Stimulated activated CD8-positive, alpha-beta memory T cell treated with anti-CD3 and anti-CD28 coated beads, Interleukin-4, amount 100 ng/mL, for 48 hours (primary cell): ENCODE results near the gene CDH4.

Experiments
- DNase-seq: peaks from one replicate; pipeline ENCODE4 v3.0.0-alpha.2; 2020

Gene CDH4

DNA sequence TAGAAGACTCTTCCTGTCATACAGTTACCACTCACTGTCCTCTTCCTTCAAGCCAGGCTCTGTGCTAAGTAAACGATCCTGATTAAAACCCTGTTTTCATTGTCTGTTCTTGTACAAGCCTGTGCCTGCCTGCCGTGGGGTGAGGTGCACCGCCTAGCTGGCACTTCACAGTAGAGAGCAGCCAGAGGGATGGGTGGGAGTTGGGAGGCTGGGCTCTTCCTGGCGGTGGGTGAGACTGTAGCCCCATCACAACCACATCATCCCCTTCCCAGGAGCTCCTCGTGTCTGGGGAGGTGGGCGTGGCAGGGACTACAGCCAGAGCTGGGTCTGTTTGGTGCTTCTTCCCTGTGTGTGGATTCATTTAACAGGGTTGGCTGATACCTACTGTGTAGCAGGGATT is 431.7 kb downstream of the CDH4 start:
- DNase-seq = no peak

- DNase-seq = no peak
Measured at GRCh38 chr20:61684136-61684535, 432.1 kb downstream of the CDH4 start.

DNA sequence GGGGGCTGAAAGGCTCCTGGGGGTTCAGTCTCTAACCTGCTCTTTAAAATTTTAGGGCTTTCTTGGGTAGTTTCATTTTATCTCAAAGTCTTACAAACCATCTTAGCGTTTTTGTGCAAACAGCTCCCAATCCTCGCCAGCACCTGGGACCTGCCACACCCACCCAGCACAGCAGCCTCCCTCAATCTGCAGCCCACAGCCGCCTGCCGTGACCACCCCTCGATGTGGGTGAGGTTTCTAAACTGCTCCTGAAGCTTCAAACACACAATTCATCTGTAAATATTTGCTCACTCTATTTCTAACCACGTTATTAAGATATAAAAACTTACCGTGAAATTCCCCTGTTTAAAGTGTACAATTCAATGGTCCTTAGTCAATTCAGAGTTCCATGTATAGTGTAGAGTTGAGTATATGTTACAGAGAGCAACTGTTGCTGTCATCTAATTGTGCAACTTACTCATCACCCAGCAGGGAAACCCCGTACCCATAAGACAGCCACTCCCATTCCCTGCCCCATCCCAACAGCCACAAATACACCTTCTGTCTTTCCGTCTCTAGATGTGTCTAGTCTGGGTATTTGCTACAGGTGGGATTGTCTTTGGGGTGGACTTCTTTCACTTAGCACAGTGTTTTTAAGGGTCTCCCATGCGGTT is 432.6 kb downstream of the CDH4 start:
- DNase-seq = no peak

DNA sequence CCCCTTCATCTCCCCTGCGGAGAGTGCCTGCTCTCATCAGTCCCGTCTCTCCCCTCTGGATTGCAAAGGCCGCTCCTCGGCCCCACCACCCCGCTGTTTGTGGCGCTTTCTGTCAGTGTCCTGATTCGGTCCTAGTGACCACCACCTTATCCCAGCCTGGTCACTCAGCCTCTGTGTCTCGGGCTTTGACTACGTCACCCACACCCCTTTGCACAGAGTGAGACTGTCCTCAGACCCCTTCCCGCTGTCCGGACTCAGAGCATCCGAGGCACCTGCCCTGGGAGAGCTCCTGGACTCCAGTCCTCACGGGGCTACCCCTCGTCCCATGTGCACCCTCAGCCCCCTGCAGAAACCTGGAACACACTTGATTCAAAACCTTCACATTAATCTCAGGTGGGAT is 433.4 kb downstream of the CDH4 start:
- DNase-seq = no peak

DNA sequence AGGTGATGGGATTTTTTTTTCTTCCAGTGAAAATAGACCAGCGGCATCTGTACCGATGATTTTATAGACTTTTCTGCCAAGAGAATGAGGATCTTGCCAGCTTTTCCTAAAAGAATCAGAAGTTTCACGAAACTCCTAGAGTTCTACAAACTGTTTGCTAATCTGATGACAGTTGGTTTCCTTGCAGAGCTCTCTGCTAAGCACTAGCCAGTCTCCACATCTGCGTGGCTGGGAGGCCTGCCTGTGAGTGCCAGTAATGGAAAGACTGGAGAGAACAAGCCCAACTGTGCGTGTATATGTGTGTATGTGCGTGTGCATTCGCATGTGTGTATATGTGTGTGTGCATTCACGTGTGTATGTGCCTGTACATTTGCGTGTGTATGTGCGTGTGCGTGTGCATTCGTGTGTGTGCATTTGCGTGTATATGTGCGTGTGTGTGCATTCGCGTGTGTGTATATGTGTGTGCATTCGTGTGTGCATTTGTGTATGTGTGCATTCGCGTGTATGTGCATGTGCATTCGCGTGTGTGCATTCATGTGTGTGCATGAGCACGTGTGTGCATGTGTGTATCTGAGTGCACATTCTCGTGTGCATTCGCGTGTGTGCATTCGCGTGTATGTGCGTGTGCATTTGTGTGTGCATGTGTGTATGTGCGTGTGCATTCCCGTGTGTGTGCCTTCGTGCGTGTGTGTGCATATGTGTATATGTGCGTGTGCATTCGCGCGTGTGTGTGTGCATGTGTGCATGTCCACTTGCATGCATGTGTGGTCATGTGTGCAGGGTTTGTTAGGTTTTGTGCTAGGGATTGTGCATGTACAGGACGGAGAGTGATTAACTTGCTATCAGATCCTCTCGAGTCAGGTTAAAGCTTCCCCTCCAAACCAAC is 434.2 kb downstream of the CDH4 start:
- no peak for DNase-seq

DNA sequence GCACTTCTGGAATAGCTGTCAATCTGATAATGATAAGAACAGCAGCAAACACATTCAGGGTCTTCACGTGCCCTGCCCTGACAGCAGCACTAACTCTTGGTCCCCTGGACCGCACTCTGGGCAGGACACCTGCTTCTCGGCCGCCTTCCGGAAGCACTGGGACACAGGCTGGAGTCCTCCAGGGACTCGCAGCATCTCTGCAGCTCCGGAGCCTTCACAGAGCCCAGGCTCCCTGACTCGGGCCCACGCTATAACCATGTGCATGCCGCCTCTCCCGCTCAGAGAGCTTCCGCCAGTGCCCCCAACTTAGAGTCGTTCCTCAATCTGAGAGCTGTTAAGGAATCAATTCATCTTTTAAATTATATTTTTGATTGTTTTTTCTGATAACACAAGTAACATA is 436.4 kb downstream of the CDH4 start:
- DNase-seq = no peak

GRCh38 chr20:61690150-61690549 is 438.1 kb downstream of the CDH4 start:
- DNase-seq = no peak

GRCh38 chr20:61690993-61691838 is 439.2 kb downstream of the CDH4 start:
- DNase-seq = no peak

DNA sequence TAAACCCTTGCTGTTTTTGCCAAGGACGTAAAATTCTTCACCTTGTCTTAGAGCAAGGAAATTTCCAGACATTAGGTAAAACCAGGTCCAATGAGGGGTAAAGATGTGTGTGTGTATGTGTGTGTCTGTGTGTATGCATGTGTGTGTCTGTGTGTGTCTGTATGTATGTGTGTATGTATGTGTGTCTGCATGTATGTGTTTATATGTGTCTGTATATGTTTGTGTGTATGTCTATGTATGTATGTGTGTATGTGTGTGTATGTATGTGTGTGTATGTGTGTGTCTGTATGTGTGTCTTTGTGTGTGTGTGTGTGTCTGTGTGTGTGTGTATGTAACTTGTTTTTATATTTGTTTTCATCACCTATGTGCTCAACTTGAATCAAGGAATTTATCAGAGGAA is 439.9 kb downstream of the CDH4 start:
- DNase-seq = no peak

GRCh38 chr20:61692479-61692878 is 440.4 kb downstream of the CDH4 start:
- DNase-seq = no peak

GRCh38 chr20:61693055-61693600 is 441.1 kb downstream of the CDH4 start:
- no peak for DNase-seq

GRCh38 chr20:61694682-61695081 is 442.6 kb downstream of the CDH4 start:
- no peak for DNase-seq

DNA sequence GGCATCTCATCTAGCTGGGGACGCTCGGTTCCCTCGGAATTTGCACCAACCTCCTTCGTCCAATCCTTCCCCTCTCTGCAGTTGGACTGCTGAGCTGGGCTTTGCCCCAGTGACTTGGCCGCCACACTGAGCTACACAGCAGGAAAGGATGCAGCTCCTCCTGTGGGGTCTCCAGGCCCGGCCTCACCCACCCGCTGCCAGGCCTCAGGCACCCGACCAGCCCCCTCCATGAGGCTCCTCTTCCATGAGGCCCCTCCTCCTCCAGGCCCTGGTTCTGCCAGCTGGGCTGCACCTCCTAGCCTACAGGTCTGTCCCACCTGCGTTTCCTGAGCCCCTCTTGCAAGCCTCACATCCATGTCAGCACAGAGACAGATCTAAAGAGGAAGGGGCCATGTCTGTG is 443.7 kb downstream of the CDH4 start:
- DNase-seq = no peak

DNA sequence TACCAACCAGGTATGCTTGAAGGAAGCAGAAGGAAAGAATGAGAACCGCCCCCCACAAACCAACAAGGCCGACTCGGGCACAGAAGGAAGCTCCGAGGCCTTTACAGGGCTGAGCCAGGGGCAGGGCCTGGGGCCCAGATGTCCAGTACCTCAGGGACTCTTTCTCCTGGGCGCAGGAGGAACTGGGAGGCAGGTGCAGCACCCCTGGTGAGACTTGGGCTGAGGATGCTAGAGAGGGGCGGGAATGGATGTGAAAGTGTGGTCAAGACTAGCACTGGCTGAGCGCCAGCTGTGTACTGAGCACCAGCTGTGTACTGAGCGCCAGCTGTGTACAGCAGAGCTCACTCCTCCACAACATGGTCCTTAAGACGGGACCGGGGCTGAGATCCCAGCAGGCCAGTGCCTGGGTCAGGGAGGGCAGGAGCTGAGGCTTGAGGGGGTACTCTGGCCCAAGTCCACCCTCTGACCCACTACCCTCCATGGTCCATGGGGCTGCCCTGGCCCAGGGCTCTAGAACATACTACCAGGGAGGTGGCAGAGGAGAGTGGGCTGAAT is 444.2 kb downstream of the CDH4 start:
- DNase-seq = no peak

GRCh38 chr20:61697666-61698597 is 445.9 kb downstream of the CDH4 start:
- no peak for DNase-seq

DNA sequence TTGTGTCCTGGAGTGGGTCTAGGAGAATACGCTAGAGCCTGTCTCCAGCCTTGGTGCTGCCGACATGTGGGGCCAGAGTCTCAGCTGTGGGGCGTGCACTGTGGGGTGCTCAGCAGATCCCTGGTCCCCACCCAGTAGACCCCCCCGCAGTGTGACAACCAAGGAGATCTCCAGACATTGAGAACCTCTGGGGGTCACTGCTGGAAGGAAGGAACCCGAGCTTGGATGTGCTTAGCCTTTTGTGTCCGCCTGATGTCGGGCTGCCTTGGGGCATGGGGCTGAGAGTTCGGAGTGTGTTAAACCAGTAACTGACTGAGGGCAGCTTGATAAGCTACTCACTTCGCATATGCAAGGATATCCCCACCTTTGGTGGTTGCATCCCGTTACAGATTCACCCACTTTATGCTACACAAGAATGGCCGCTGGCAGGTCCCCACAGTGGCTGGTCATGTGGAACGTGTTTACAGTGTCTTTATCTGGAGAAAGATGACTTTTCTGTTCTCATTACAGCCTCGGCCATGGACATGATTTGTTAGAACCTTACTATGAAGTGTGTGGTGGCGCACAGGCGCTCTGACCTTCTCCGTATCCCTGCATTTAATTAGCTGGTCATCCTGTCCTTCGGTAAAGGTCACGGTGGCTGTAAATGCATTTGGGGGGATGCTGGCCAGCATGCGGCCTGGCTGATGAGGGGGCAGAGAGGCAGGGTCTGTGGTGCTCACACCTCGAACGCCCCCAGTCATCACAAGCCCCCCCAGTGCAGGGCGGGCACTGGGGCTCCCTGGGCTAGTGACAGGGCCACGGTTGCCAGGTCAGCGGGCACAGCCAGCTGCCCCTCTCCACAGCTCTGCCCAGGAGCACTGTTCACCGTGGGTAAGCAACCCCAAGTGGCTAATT is 446.8 kb downstream of the CDH4 start:
- DNase-seq = no peak

- DNase-seq = no peak
Measured at GRCh38 chr20:61699495-61700374, 447.7 kb downstream of the CDH4 start.

- DNase-seq = no peak
Measured at GRCh38 chr20:61700595-61701140, 448.6 kb downstream of the CDH4 start.

DNA sequence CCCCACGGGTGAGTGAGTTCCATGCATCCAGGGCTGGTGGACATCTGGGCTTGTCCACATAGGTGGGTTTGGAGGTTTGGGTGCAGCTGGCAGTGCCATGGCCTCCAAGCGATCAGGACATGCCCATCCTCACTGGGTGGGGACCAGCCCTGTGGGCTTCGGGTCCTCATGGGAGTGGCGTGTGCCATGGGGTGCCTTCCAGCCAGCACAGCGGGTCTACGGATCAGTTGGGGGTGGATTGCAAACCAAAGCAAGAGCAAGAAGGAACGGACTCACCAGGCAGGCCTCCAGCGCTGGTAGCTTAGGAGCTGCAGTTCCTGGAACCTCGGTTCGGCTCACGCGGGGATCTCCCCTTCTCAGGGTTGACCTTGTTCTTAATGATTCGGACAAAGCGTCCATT is 449.3 kb downstream of the CDH4 start:
- no peak for DNase-seq
